Measurements from ENCODE around the gene RUSF1.
"Not testable (repeated sequence)": the region's sequence is repeated elsewhere in the genome, so short reads cannot be mapped to it uniquely, and the experiment has no call there.

Gene RUSF1

GRCh38 chr16:31507929-31508705, at the start of gene RUSF1:
Gene RUSF1, minus strand, starts transcription at chr16:31508391. Its CDS starts 18 bp downstream, at chr16:31508373.
- DNase-seq, result peak; percentile 61 to 88

- DNase-seq, result no peak
Observed at GRCh38 chr16:31542763-31543162, 34.6 kb upstream of the RUSF1 start.

- DNase-seq, result not testable (repeated sequence)
Observed at GRCh38 chr16:31539762-31540161, 31.6 kb upstream of the RUSF1 start.

- not testable (repeated sequence) for DNase-seq
Observed at GRCh38 chr16:31538243-31538598, 30.0 kb upstream of the RUSF1 start.

- no peak for DNase-seq
Observed at GRCh38 chr16:31537362-31538242, 29.4 kb upstream of the RUSF1 start.

GRCh38 chr16:31536804-31537361, 28.7 kb upstream of the RUSF1 start:
- DNase-seq, result no peak

- DNase-seq, result no peak
Observed at GRCh38 chr16:31535737-31536136, 27.5 kb upstream of the RUSF1 start.

GRCh38 chr16:31532896-31533295, 24.7 kb upstream of the RUSF1 start:
- DNase-seq, result no peak

GRCh38 chr16:31532120-31532519, 23.9 kb upstream of the RUSF1 start:
- no peak for DNase-seq

- DNase-seq, result no peak
Observed at GRCh38 chr16:31531096-31531495, 22.9 kb upstream of the RUSF1 start.

- DNase-seq, result no peak
Observed at GRCh38 chr16:31530405-31530804, 22.2 kb upstream of the RUSF1 start.

- no peak for DNase-seq
Observed at GRCh38 chr16:31529937-31530312, 21.7 kb upstream of the RUSF1 start.

- no peak for DNase-seq
Observed at GRCh38 chr16:31529108-31529936, 21.1 kb upstream of the RUSF1 start.

GRCh38 chr16:31528523-31529107, 20.4 kb upstream of the RUSF1 start:
- no peak for DNase-seq

- no peak for DNase-seq
Observed at GRCh38 chr16:31527734-31528274, 19.6 kb upstream of the RUSF1 start, which contains the start of gene AHSP. Gene AHSP, plus strand, starts transcription at chr16:31527900. Its CDS starts 240 bp downstream, at chr16:31528140.

GRCh38 chr16:31525113-31525512, 16.9 kb upstream of the RUSF1 start:
- no peak for DNase-seq

- not testable (repeated sequence) for DNase-seq
Observed at GRCh38 chr16:31523768-31524167, 15.6 kb upstream of the RUSF1 start.

GRCh38 chr16:31522071-31522470, 13.9 kb upstream of the RUSF1 start:
- DNase-seq, result no peak

- DNase-seq, result no peak
Observed at GRCh38 chr16:31521368-31521767, 13.2 kb upstream of the RUSF1 start.

GRCh38 chr16:31519759-31520431, 11.7 kb upstream of the RUSF1 start:
- no peak for DNase-seq

- DNase-seq, result no peak
Observed at GRCh38 chr16:31517800-31518402, 9.7 kb upstream of the RUSF1 start.
